ENCODE results near the gene CALHM1.

Gene CALHM1

GRCh38 chr10:103465411-103466179, 6.9 kb upstream of the CALHM1 start:
- DNase-seq (ENCODE audit: insufficient read length), result no peak
- FAIRE-seq, result no peak
- TF ChIP-seq POLR2AphosphoS5 (IDR thresholded peaks at IDR 0.05; ENCODE audit: low read depth, low read length) (no peak), POLR2A (IDR thresholded peaks at IDR 0.05; ENCODE audit: low read depth, low read length) (no peak), TAF1 (IDR thresholded peaks at IDR 0.05; ENCODE audit: borderline replicate concordance, low read depth, low read length) (no peak)

- FAIRE-seq (no peak), DNase-seq (ENCODE audit: insufficient read length) (no peak)
- no peak for TF ChIP-seq POLR2A (IDR thresholded peaks at IDR 0.05; ENCODE audit: low read depth, low read length)
- no peak for TF ChIP-seq POLR2AphosphoS5 (IDR thresholded peaks at IDR 0.05; ENCODE audit: low read depth, low read length)
- TF ChIP-seq TAF1 (IDR thresholded peaks at IDR 0.05; ENCODE audit: borderline replicate concordance, low read depth, low read length), result no peak
Observed at GRCh38 chr10:103463499-103463898, 4.8 kb upstream of the CALHM1 start.

GRCh38 chr10:103459615-103460014, 915 bp upstream of the CALHM1 start:
- FAIRE-seq, result no peak
- DNase-seq (ENCODE audit: insufficient read length), result no peak
- no peak for TF ChIP-seq POLR2AphosphoS5 (IDR thresholded peaks at IDR 0.05; ENCODE audit: low read depth, low read length)
- no peak for TF ChIP-seq TAF1 (IDR thresholded peaks at IDR 0.05; ENCODE audit: borderline replicate concordance, low read depth, low read length)
- TF ChIP-seq POLR2A (IDR thresholded peaks at IDR 0.05; ENCODE audit: low read depth, low read length), result no peak

DNA sequence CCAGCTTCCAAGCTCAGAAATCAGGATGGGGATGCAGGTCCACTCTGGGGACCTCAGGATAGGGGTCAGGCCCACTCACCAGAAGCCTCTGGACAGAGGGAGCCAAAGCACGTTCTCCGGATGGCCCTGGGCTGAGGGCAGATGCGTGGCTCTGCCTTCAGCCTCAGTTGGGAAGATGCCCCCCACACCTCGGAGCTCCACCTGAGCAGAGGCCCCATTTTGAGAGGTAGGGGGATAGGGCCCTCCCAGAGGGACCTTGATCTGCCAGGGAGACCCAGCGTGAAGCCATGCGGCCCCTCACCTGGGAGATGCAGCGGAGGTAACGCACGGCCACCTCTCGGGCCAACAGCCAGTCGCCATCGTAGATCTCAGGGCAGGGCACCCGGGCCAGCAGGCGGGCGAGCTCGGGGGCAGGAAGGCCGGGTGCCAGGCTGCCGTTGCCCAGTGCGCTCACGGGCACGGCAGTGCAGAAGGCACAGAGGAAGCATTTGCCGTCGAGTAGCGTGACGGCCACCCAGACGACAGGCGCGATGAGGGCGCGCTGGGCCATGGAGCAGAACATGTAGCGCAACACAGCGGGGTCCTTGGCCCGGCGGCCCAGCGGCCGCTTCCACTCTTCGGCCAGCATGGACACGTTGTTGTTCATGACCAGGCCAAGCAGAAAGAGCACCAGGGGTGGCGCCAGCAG, 660 bp downstream of the CALHM1 start:
- DNase-seq (ENCODE audit: insufficient read length), result no peak
- no peak for FAIRE-seq
- no peak for TF ChIP-seq POLR2A (IDR thresholded peaks at IDR 0.05; ENCODE audit: low read depth, low read length)
- no peak for TF ChIP-seq POLR2AphosphoS5 (IDR thresholded peaks at IDR 0.05; ENCODE audit: low read depth, low read length)
- TF ChIP-seq TAF1 (IDR thresholded peaks at IDR 0.05; ENCODE audit: borderline replicate concordance, low read depth, low read length), result no peak

- FAIRE-seq (no peak), DNase-seq (ENCODE audit: insufficient read length) (no peak)
- TF ChIP-seq TAF1 (IDR thresholded peaks at IDR 0.05; ENCODE audit: borderline replicate concordance, low read depth, low read length), result no peak
- no peak for TF ChIP-seq POLR2AphosphoS5 (IDR thresholded peaks at IDR 0.05; ENCODE audit: low read depth, low read length)
- no peak for TF ChIP-seq POLR2A (IDR thresholded peaks at IDR 0.05; ENCODE audit: low read depth, low read length)
Observed at GRCh38 chr10:103457176-103457712, 1.5 kb downstream of the CALHM1 start.

DNA sequence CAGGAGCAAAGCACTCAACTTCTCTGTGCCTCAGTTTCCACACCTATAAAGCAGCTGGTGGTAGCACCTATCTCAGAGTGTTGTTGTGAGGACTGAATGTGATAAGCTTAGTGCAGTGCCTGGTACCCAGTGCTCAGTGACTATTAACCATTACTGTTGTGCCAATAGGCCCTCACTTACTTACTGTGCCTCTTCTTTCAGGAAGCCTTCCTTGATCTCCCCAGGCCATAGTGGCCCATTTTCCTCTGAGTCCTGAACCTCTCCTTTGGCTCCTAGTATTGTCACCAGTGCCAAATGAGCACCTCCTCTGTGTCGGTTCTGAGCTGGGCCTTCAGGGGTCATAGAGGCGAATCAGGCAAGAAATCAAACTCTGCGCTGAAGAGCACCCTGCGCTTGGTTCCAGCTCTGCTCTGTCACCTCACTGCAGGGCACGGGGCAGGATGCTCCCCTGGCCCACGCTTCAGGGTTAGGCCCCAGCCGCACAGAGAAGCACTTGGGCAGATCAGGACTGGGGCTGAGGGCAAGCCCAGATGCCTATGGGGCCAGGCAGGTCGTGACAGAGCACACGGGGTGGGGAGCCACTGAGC, 2.5 kb downstream of the CALHM1 start:
- TF ChIP-seq TAF1 (IDR thresholded peaks at IDR 0.05; ENCODE audit: borderline replicate concordance, low read depth, low read length) (no peak), POLR2A (IDR thresholded peaks at IDR 0.05; ENCODE audit: low read depth, low read length) (no peak), POLR2AphosphoS5 (IDR thresholded peaks at IDR 0.05; ENCODE audit: low read depth, low read length) (no peak)
- no peak for FAIRE-seq
- DNase-seq (ENCODE audit: insufficient read length), result no peak

- no peak for DNase-seq (ENCODE audit: insufficient read length)
- FAIRE-seq, result no peak
- TF ChIP-seq POLR2A (IDR thresholded peaks at IDR 0.05; ENCODE audit: low read depth, low read length) (no peak), POLR2AphosphoS5 (IDR thresholded peaks at IDR 0.05; ENCODE audit: low read depth, low read length) (no peak), TAF1 (IDR thresholded peaks at IDR 0.05; ENCODE audit: borderline replicate concordance, low read depth, low read length) (no peak)
Observed at GRCh38 chr10:103455235-103455634, 3.5 kb downstream of the CALHM1 start.

GRCh38 chr10:103454026-103454425, 4.7 kb downstream of the CALHM1 start:
- FAIRE-seq, result no peak

GRCh38 chr10:103452506-103453230, 6.0 kb downstream of the CALHM1 start:
- FAIRE-seq (no peak), DNase-seq (ENCODE audit: insufficient read length) (no peak)
- TF ChIP-seq TAF1 (IDR thresholded peaks at IDR 0.05; ENCODE audit: borderline replicate concordance, low read depth, low read length) (no peak), POLR2A (IDR thresholded peaks at IDR 0.05; ENCODE audit: low read depth, low read length) (0 out of 2 replicates have a peak, but pooled peaks have one; percentile 50), POLR2AphosphoS5 (IDR thresholded peaks at IDR 0.05; ENCODE audit: low read depth, low read length) (no peak)

More at GRCh38 chr10:103454026-103454425, 4.7 kb downstream of the CALHM1 start:
- no peak for DNase-seq (ENCODE audit: insufficient read length)
- TF ChIP-seq TAF1 (IDR thresholded peaks at IDR 0.05; ENCODE audit: borderline replicate concordance, low read depth, low read length), result no peak
- TF ChIP-seq POLR2AphosphoS5 (IDR thresholded peaks at IDR 0.05; ENCODE audit: low read depth, low read length), result no peak
- TF ChIP-seq POLR2A (IDR thresholded peaks at IDR 0.05; ENCODE audit: low read depth, low read length), result no peak

GRCh38 chr10:103451831-103452505, 6.7 kb downstream of the CALHM1 start, which contains the start of gene CALHM2:
Gene CALHM2 (minus strand): TSS chr10:103452370. CDS start chr10:103449941, 2,429 bp downstream.
- peak; percentile 74 for FAIRE-seq
- peak; percentile 90 for DNase-seq (ENCODE audit: insufficient read length)
- TF ChIP-seq POLR2AphosphoS5 (IDR thresholded peaks at IDR 0.05; ENCODE audit: low read depth, low read length) (no peak), POLR2A (IDR thresholded peaks at IDR 0.05; ENCODE audit: low read depth, low read length) (no peak; the same call in 1 of the 2 replicates), TAF1 (IDR thresholded peaks at IDR 0.05; ENCODE audit: borderline replicate concordance, low read depth, low read length) (no peak)
